AG04450 (cell line): ENCODE data around the gene FBXO28. TPM values are rescaled to one million over a fixed set of nuclear protein-coding genes. Genes with fewer than 3 reads are reported as not detected.

Source experiments
- CTCF ChIA-PET: fragments of 300-600, 350-600 bp; formaldehyde crosslinking; extraction: SDS; loops from one replicate; lab custom pipeline; 2022; ENCODE audit warnings: antibody characterized with exemption, inconsistent platforms; lab: Charles Lee
- POLR2A ChIA-PET: fragments of 350-600 bp; formaldehyde crosslinking; extraction: SDS; loops from one replicate; lab custom pipeline; 2021; ENCODE audit warnings: antibody characterized with exemption, inconsistent platforms; lab: Yijun Ruan, JAX
- DNase-seq: peaks from one replicate; pipeline ENCODE4 v3.0.0-alpha.2; 2011; ENCODE audit warnings: low read depth, low spot score
- H3K27ac ChIP-seq: one replicate; pipeline ENCODE4 v1.5.1; 2012; ENCODE audit warnings: low read depth, low read length, control low read depth
- H3K27me3 ChIP-seq: one replicate; pipeline ENCODE4 v1.6.0; 2012; ENCODE audit warnings: low read length; ENCODE audit not compliant: control insufficient read depth, insufficient read depth
- H3K4me3 ChIP-seq: 2 replicates; pipeline ENCODE4 v1.5.1; 2011; ENCODE audit warnings: mild to moderate bottlenecking, low read depth, low read length, control low read depth
- H3K9me3 ChIP-seq: 2 replicates; pipeline ENCODE4 v1.5.1; 2012; ENCODE audit warnings: low read length; ENCODE audit not compliant: control insufficient read depth, insufficient read depth
- CTCF ChIP-seq: IDR thresholded peaks from 2 replicates; pipeline ENCODE4 v1.5.1; 2011; ENCODE audit warnings: low read depth, low read length, control low read depth, inconsistent platforms
- polyA plus RNA-seq: library from polyadenylated mRNA; depleted of rRNA; stranded (reverse); fragments of >200 nt; gene quantifications from 2 replicates; pipeline ENCODE4 v1.2.3, GENCODE V29; 2011

FBXO28 gene
- polyA plus RNA-seq, 1 experiment, result 27.2 TPM

- no peak overlapping the region for H3K27ac ChIP-seq
- DNase-seq, result no peak
Measured at GRCh38 chr1:224067621-224068457, 46.1 kb upstream of the FBXO28 start.

GRCh38 chr1:224068458-224069072 is 45.3 kb upstream of the FBXO28 start:
- ChIA-PET CTCF (interaction anchor here (1.8 kb wide), 1 partner anchor 17 kb away, joined by 9 read pairs; no protein-coding TSS in a partner anchor), POLR2A (no interaction called here)
- no peak for TF ChIP-seq CTCF
- no peak overlapping the region for H3K27ac ChIP-seq
- H3K27me3 ChIP-seq, result no peaks in the 10 kb centered on the region
- no peak for DNase-seq
- H3K9me3 ChIP-seq, result no peaks in the 10 kb centered on the region; the same call in 1 of the 2 replicates
- no peak overlapping the region for H3K4me3 ChIP-seq

More at GRCh38 chr1:224067621-224068457, 46.1 kb upstream of the FBXO28 start:
- POLR2A ChIA-PET, result no interaction called here
- Histone ChIP-seq H3K9me3 (no peaks in the 10 kb centered on the region; the same call in 1 of the 2 replicates), H3K4me3 (no peak overlapping the region), H3K27me3 (no peaks in the 10 kb centered on the region)
- CTCF ChIA-PET, result interaction anchor here (0.5 to 1.9 kb wide), 4 partner anchors 17 to 263 kb away, joined by 4 to 9 read pairs (median 5); no protein-coding TSS in a partner anchor
- no peak for TF ChIP-seq CTCF

- H3K27me3 ChIP-seq, result no peaks in the 10 kb centered on the region
- no peak for TF ChIP-seq CTCF
- no peaks in the 10 kb centered on the region; the same call in 1 of the 2 replicates for H3K9me3 ChIP-seq
- no peak for DNase-seq
- no peak overlapping the region for H3K27ac ChIP-seq
- no peak overlapping the region for H3K4me3 ChIP-seq
- POLR2A ChIA-PET, result no interaction called here
- CTCF ChIA-PET, result interaction anchor here (1.8 kb wide), 1 partner anchor 18 kb away, joined by 9 read pairs; no protein-coding TSS in a partner anchor
Measured at GRCh38 chr1:224069138-224069537, 44.8 kb upstream of the FBXO28 start.

- no peak overlapping the region for H3K27ac ChIP-seq
- POLR2A ChIA-PET, result interaction anchor here (0.6 kb wide), 1 partner anchor 44 kb away, joined by 6 read pairs; the partner anchor contains the start of gene FBXO28
Measured at GRCh38 chr1:224070521-224070920, 43.4 kb upstream of the FBXO28 start.

More at GRCh38 chr1:224070521-224070920, 43.4 kb upstream of the FBXO28 start:
- no peak for TF ChIP-seq CTCF
- H3K4me3 ChIP-seq, result no peak overlapping the region
- H3K27me3 ChIP-seq, result no peaks in the 10 kb centered on the region
- CTCF ChIA-PET, result no interaction called here
- no peak for DNase-seq
- no peaks in the 10 kb centered on the region; the same call in 1 of the 2 replicates for H3K9me3 ChIP-seq
